MG63 (cell line): Measurements from ENCODE around the gene ARL6IP5. TPM values are rescaled to one million over a fixed set of nuclear protein-coding genes. Genes with fewer than 3 reads are reported as not detected.

Source experiments
- DNase-seq: peaks from one replicate; pipeline ENCODE4 v3.0.0-alpha.2; 2020
- H3K27me3 ChIP-seq: fragments of 250-450 bp; sonication (Bioruptor Pico); 2 replicates; pipeline ENCODE4 v1.5.1; 2020; ENCODE audit warnings: mild to moderate bottlenecking, moderate library complexity
- H3K36me3 ChIP-seq: fragments of 250-450 bp; sonication (Bioruptor Pico); 2 replicates; pipeline ENCODE4 v1.5.1; 2020; ENCODE audit warnings: mild to moderate bottlenecking, moderate library complexity
- H3K4me3 ChIP-seq: fragments of 250-450 bp; sonication (Bioruptor Pico); 2 replicates; pipeline ENCODE4 v1.5.1; 2020; ENCODE audit warnings: mild to moderate bottlenecking, moderate library complexity
- H3K9me3 ChIP-seq: fragments of 250-450 bp; sonication (Bioruptor Pico); 2 replicates; pipeline ENCODE4 v1.5.1; 2020; ENCODE audit warnings: mild to moderate bottlenecking, moderate library complexity
- total RNA-seq: library from RNA; depleted of rRNA; stranded (reverse); fragments of >200 nt; shearing (Covaris generic); gene quantifications from 2 replicates; pipeline ENCODE4 v1.2.3, GENCODE V29; 2014; ENCODE audit warnings: low replicate concordance; rRNA removed

Gene ARL6IP5
- total RNA-seq = 48.3 and 67.5 TPM in 2 replicates

DNA sequence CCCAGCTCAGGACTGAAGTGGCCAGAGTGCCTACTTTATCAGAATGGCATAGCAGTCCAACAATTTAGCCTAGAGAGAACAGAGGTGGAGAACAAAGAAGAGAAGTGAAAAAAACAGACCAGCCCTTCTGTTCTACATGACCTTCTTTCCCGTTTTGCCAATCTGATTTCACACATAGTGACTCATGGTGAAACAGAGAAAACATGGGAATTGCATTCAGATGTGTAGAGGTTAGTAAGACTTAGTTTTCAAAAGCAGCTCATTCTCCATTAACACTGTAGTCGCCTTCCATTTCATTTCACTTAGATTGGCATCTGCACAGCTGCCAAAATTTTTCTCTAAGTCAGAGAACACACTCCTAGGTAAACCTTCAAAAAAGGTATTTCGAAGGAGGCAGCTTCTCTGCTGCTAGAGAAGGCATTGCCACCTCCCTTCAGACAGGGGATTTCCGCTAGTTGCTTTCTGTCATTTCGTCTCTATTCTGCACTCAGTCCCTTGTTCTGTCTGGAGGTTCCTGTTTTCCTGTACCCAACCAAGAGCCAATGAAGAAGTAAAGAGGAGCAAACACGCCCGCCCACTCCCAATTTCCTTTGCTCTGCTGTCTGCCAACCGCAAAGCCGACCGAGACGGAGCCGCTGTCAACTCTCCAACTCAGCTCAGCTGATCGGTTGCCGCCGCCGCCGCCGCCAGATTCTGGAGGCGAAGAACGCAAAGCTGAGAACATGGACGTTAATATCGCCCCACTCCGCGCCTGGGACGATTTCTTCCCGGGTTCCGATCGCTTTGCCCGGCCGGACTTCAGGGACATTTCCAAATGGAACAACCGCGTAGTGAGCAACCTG lies at the start of gene ARL6IP5:
Gene ARL6IP5 (plus strand): TSS at position 612 of the 842 bp plus-strand sequence. CDS start 111 bp downstream, at position 723.
- H3K9me3 ChIP-seq = no peaks in the 10 kb centered on the region

DNA sequence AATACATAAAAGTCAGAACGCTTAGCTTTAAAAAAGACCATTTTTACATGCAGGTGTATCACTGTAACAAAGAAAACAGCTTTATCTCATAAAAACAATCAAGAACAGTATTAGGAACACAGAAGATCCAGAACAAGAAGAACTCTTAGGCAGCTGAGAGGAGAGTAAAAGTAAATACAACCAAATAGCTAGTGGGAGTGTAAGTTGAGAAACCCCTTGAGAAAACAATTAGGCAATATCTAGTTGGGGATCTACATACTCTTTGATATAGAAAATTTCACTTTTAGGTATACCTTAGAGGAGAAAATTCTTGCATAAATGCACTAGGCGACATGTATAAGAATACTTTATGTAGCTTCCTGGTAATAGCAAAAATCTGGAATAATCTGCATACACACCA lies 40.1 kb upstream of the ARL6IP5 start:
- H3K27me3 ChIP-seq = no peaks in the 10 kb centered on the region
- DNase-seq = no peak
- peaks cover 53% of the 10 kb centered on the region for H3K36me3 ChIP-seq
- H3K4me3 ChIP-seq = no peak overlapping the region
- H3K9me3 ChIP-seq = no peaks in the 10 kb centered on the region

More for the DNA sequence above, at the start of gene ARL6IP5:
- H3K36me3 ChIP-seq = peaks cover 5% of the 10 kb centered on the region; the same call in 1 of the 2 replicates
- no peaks in the 10 kb centered on the region for H3K27me3 ChIP-seq
- peak; percentile 88 for DNase-seq
- peak within 1 kb of the TSS; percentile 78 for H3K4me3 ChIP-seq

GRCh38 chr3:69048990-69049389 lies 35.7 kb upstream of the ARL6IP5 start:
- Histone ChIP-seq H3K27me3 (no peaks in the 10 kb centered on the region), H3K36me3 (peaks cover 25% of the 10 kb centered on the region), H3K9me3 (no peaks in the 10 kb centered on the region), H3K4me3 (no peak overlapping the region)
- no peak for DNase-seq

DNA sequence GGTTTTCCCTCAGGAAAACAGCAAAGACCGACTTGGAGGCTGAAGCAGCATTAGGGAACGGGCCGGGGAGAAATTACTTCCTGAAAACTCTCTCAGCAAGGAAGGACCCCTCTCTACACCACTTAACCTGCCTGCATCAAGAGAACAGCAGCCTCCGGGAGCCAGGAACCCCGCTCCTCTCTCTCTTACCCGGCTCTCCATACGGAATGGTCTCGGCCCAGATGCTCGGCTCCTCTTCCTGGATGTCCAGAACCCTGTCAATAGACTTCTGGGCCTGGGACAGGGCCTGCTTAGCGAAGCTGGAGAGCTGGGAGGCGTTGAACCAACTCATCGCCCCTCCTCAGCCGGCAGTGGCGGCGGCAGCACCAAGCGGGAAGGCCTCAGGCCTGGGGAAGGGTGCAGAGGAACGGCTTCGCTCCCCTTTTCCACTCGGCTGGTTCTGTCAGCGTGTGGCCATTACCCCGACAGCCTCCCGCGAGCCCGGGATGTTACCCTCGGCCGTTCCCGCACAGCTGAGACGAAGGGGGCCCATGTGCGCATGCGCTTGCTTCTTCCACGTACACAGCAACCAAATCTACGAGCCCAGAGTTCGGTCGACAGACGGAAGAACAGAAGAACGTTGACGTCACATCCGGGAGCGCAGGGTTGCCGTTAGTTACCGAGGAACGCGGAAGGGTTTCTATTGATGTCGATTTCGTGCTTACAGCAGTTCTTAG lies 32.8 kb upstream of the ARL6IP5 start, which contains the start of gene TMF1:
Gene TMF1 (minus strand): TSS at position 578 of the 716 bp plus-strand sequence. CDS start 247 bp downstream, at position 331.
- Histone ChIP-seq H3K9me3 (no peaks in the 10 kb centered on the region), H3K27me3 (no peaks in the 10 kb centered on the region), H3K36me3 (peaks cover 27% of the 10 kb centered on the region), H3K4me3 (peak within 1 kb of the TSS; percentile 78)
- peak; percentile 92 for DNase-seq

- Histone ChIP-seq H3K4me3 (peak overlapping the region; percentile 78), H3K36me3 (peaks cover 30% of the 10 kb centered on the region), H3K9me3 (no peaks in the 10 kb centered on the region), H3K27me3 (no peaks in the 10 kb centered on the region)
- no peak for DNase-seq
Observed at GRCh38 chr3:69052472-69052898, 32.3 kb upstream of the ARL6IP5 start.

GRCh38 chr3:69058180-69058946 lies 26.4 kb upstream of the ARL6IP5 start:
- no peaks in the 10 kb centered on the region for H3K27me3 ChIP-seq
- H3K36me3 ChIP-seq = peaks cover 40% of the 10 kb centered on the region
- H3K9me3 ChIP-seq = no peaks in the 10 kb centered on the region
- no peak for DNase-seq
- no peak overlapping the region for H3K4me3 ChIP-seq

- H3K36me3 ChIP-seq = peaks cover 40% of the 10 kb centered on the region
- DNase-seq = no peak
- no peaks in the 10 kb centered on the region for H3K27me3 ChIP-seq
- no peak overlapping the region for H3K4me3 ChIP-seq
- no peaks in the 10 kb centered on the region for H3K9me3 ChIP-seq
Observed at GRCh38 chr3:69058947-69059224, 25.9 kb upstream of the ARL6IP5 start.

DNA sequence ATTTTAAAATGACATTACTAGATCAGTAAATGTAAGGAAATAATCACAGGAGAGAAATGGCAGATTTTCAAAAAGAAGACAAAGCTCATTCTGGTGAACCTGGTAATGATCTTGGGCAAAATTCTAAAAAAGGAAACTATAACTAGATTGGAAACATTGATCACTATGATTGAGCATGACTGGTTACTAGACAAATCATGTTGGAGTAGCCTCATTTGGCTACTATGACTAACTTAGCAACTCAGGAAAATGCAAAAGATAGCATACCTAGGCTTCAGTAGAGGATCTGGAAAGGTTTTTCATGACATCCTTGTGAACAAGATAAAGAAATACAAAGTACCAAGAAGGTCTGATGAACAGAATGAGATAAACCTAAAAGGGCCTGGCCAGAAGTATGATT lies 25.0 kb upstream of the ARL6IP5 start:
- Histone ChIP-seq H3K27me3 (no peaks in the 10 kb centered on the region), H3K9me3 (no peaks in the 10 kb centered on the region), H3K4me3 (no peak overlapping the region), H3K36me3 (peaks cover 38% of the 10 kb centered on the region)
- DNase-seq = no peak

DNA sequence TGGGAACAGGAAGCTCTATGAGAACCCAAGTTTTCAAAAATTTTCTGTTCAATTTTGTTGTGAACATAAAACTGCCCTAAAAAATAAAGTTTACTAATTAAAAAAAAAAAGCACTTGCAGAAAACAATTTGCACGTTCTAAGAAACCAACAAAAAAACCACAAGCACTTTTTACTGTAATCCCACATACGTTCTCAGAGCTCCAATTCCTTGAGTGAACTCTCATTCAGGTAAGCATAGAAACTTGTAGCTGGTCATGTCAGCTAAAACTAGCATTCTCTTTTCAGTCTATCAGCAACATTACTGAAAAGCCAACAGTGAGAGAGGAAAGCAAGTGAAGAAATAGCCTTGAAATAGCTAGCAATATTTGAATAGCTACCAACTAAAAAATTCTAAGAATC lies 21.1 kb upstream of the ARL6IP5 start:
- Histone ChIP-seq H3K27me3 (no peaks in the 10 kb centered on the region), H3K4me3 (no peak overlapping the region), H3K36me3 (peaks cover 27% of the 10 kb centered on the region), H3K9me3 (no peaks in the 10 kb centered on the region)
- no peak for DNase-seq

GRCh38 chr3:69065318-69065964 lies 19.3 kb upstream of the ARL6IP5 start:
- no peak for DNase-seq
- peaks cover 20% of the 10 kb centered on the region for H3K36me3 ChIP-seq
- no peak overlapping the region for H3K4me3 ChIP-seq
- H3K9me3 ChIP-seq = no peaks in the 10 kb centered on the region
- no peaks in the 10 kb centered on the region for H3K27me3 ChIP-seq

DNA sequence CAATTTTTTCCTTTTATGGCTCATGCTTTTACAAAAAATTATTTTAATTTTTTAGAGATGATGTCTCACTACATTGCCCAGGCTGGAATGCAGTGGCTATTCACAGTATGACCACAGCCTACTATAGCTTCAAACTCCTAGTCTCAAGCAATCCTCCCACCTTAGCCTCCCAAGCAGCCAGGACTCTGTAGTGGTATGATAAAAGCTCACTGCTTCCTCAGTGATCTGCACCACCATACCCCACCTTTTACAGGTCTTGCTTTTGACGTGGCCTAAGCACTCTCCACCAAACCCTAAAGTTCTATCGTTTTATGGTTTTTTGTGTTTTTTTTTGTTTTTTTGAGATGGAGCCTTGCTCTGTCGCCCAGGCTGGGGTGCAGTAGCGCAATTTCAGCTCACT lies 18.6 kb upstream of the ARL6IP5 start:
- H3K27me3 ChIP-seq = no peaks in the 10 kb centered on the region
- H3K9me3 ChIP-seq = no peaks in the 10 kb centered on the region
- DNase-seq = no peak
- peaks cover 18% of the 10 kb centered on the region for H3K36me3 ChIP-seq
- no peak overlapping the region for H3K4me3 ChIP-seq

- Histone ChIP-seq H3K36me3 (peaks cover 9% of the 10 kb centered on the region), H3K9me3 (no peaks in the 10 kb centered on the region), H3K27me3 (no peaks in the 10 kb centered on the region), H3K4me3 (no peak overlapping the region)
- DNase-seq = no peak
Observed at GRCh38 chr3:69072928-69073327, 11.8 kb upstream of the ARL6IP5 start.

GRCh38 chr3:69079269-69080159 lies 5.2 kb upstream of the ARL6IP5 start:
- DNase-seq = peak; percentile 23
- Histone ChIP-seq H3K9me3 (no peaks in the 10 kb centered on the region), H3K27me3 (no peaks in the 10 kb centered on the region), H3K4me3 (peak overlapping the region; percentile 60), H3K36me3 (peaks cover 6% of the 10 kb centered on the region)

- Histone ChIP-seq H3K9me3 (no peaks in the 10 kb centered on the region), H3K4me3 (peak within 1 kb of the TSS; percentile 60), H3K27me3 (no peaks in the 10 kb centered on the region), H3K36me3 (peaks cover 3% of the 10 kb centered on the region; the same call in 1 of the 2 replicates)
- peak; percentile 82 for DNase-seq
Observed at GRCh38 chr3:69080233-69080920, 4.4 kb upstream of the ARL6IP5 start, which contains the start of gene UBA3. Gene UBA3, minus strand, starts transcription at chr3:69080365. Its CDS starts 12 bp downstream, at chr3:69080353.
